ENCODE results near the gene RNF25. TPM values are rescaled to one million over a fixed set of nuclear protein-coding genes. Genes with fewer than 3 reads are reported as not detected.

The RNF25 gene
- total and polyA plus RNA-seq, 9 donors: 11.7 to 45.9 (median 26.5) TPM

- no peaks in the 10 kb centered on the region for H3K36me3 ChIP-seq
- no peak for DNase-seq
- H3K27ac ChIP-seq: no peak overlapping the region
- intact Hi-C loops (cut with DNase I): no loop called here
- H3K9me3 ChIP-seq: no peaks in the 10 kb centered on the region
- WGBS, 3 donors: 78 to 81% (median 80%) methylated on average over 7 of the region's 7 CpGs
- H3K27me3 ChIP-seq: no peaks in the 10 kb centered on the region
- H3K4me1 ChIP-seq (ENCODE audit: insufficient read depth): no peaks in the 10 kb centered on the region
- no peak overlapping the region for H3K4me3 ChIP-seq
- TF ChIP-seq CTCF (IDR thresholded peaks at IDR 0.05): no peak
- no peak for TF ChIP-seq EP300 (IDR thresholded peaks at IDR 0.05)
- TF ChIP-seq POLR2A (IDR thresholded peaks at IDR 0.05): no peak
Observed at GRCh38 chr2:218621007-218621406, 50.8 kb downstream of the RNF25 start.

- no peak for DNase-seq
- Histone ChIP-seq H3K27me3 (no peaks in the 10 kb centered on the region), H3K36me3 (no peaks in the 10 kb centered on the region), H3K4me3 (no peak overlapping the region), H3K9me3 (no peaks in the 10 kb centered on the region), H3K4me1 (ENCODE audit: insufficient read depth) (no peaks in the 10 kb centered on the region), H3K27ac (no peak overlapping the region)
- intact Hi-C loops (cut with DNase I): no loop called here
- TF ChIP-seq EP300 (IDR thresholded peaks at IDR 0.05) (no peak), CTCF (IDR thresholded peaks at IDR 0.05) (no peak), POLR2A (IDR thresholded peaks at IDR 0.05) (no peak)
- 87 to 91% (median 87%) methylated on average over 9 of the region's 9 CpGs for WGBS, 3 donors
Observed at GRCh38 chr2:218618102-218618860, 53.5 kb downstream of the RNF25 start.

GRCh38 chr2:218615868-218616315 lies 55.9 kb downstream of the RNF25 start:
- no peak for DNase-seq

More at GRCh38 chr2:218615868-218616315, 55.9 kb downstream of the RNF25 start:
- Histone ChIP-seq H3K4me1 (ENCODE audit: insufficient read depth) (no peaks in the 10 kb centered on the region), H3K27ac (no peak overlapping the region), H3K27me3 (no peaks in the 10 kb centered on the region), H3K36me3 (no peaks in the 10 kb centered on the region), H3K9me3 (no peaks in the 10 kb centered on the region), H3K4me3 (no peak overlapping the region)
- intact Hi-C loops (cut with DNase I): no loop called here
- TF ChIP-seq EP300 (IDR thresholded peaks at IDR 0.05): no peak
- no peak for TF ChIP-seq POLR2A (IDR thresholded peaks at IDR 0.05)
- no peak for TF ChIP-seq CTCF (IDR thresholded peaks at IDR 0.05)
- WGBS, 3 donors: 78 to 82% (median 82%) methylated on average over 6 of the region's 6 CpGs

Other genes starting within 250 kb of the RNF25 start
- gene USP37, start 103.7 kb downstream of the RNF25 start, total RNA-seq: 10 to 100 TPM; 13.3 to 56.8 (median 21.3) TPM
- gene USP37, start 103.7 kb downstream of the RNF25 start, polyA plus RNA-seq: 1 to 10 TPM; 4.2 to 6.1 TPM
- 10 to 100 TPM; 28.3 to 53.9 (median 33.2) TPM for gene CNOT9, start 103.2 kb downstream of the RNF25 start, total RNA-seq
- gene CNOT9, start 103.2 kb downstream of the RNF25 start, polyA plus RNA-seq: 10 to 100 TPM; 16.2 to 34.3 TPM
- gene PLCD4, start 64.1 kb downstream of the RNF25 start, total RNA-seq: 1 to 10 TPM in 3 of 7 donors, under 1 TPM in 4; 0.24 to 1.5 (median 0.91) TPM
- under 1 TPM; 0.21 to 0.88 TPM for gene PLCD4, start 64.1 kb downstream of the RNF25 start, polyA plus RNA-seq
- gene ZNF142, start 12.4 kb downstream of the RNF25 start, total RNA-seq: 10 to 100 TPM; 10.9 to 33.9 (median 24.0) TPM
- gene ZNF142, start 12.4 kb downstream of the RNF25 start, polyA plus RNA-seq: 1 to 10 TPM; 7.0 to 8.2 TPM
- gene BCS1L, start 12.3 kb downstream of the RNF25 start, total RNA-seq: 10 to 100 TPM; 14.7 to 45.2 (median 35.0) TPM
- 10 to 100 TPM; 31.5 to 34.4 TPM for gene BCS1L, start 12.3 kb downstream of the RNF25 start, polyA plus RNA-seq
- gene STK36, start 84 bp upstream of the RNF25 start, total RNA-seq: 10 to 100 TPM; 26.8 to 93.2 (median 39.1) TPM
- gene STK36, start 84 bp upstream of the RNF25 start, polyA plus RNA-seq: 10 to 100 TPM; 28.7 to 38.5 TPM
- gene TTLL4, start 38.8 kb upstream of the RNF25 start, total RNA-seq: 10 to 100 TPM; 12.4 to 19.6 (median 17.6) TPM
- 10 to 100 TPM in 1 of 2 donors, 1 to 10 TPM in 1; 6.9 to 17.2 TPM for gene TTLL4, start 38.8 kb upstream of the RNF25 start, polyA plus RNA-seq
- 10 to 100 TPM; 22.0 to 59.5 (median 34.4) TPM for gene CYP27A1, start 110.1 kb upstream of the RNF25 start, total RNA-seq
- gene CYP27A1, start 110.1 kb upstream of the RNF25 start, polyA plus RNA-seq: 10 to 100 TPM; 30.0 to 39.0 TPM
- gene PRKAG3, start 159.8 kb upstream of the RNF25 start, total RNA-seq: under 1 TPM in 2 of 7 donors, not detected in 5; 0.11 to 0.32 TPM
- gene PRKAG3, start 159.8 kb upstream of the RNF25 start, polyA plus RNA-seq: not detected
- 1 to 10 TPM; 1.1 to 4.5 (median 2.0) TPM for gene WNT6, start 187.8 kb upstream of the RNF25 start, total RNA-seq
- 1 to 10 TPM in 1 of 2 donors, under 1 TPM in 1; 0.13 to 2.9 TPM for gene WNT6, start 187.8 kb upstream of the RNF25 start, polyA plus RNA-seq
- 10 to 100 TPM in 1 of 7 donors, 1 to 10 TPM in 1, under 1 TPM in 1, not detected in 4; 0.27 to 12.4 (median 1.6) TPM for gene WNT10A, start 208.8 kb upstream of the RNF25 start, total RNA-seq
- gene WNT10A, start 208.8 kb upstream of the RNF25 start, polyA plus RNA-seq: under 1 TPM; 0.04 to 0.13 TPM